H7 (cell line): ENCODE data around the gene NAALAD2. TPM values are rescaled to one million over a fixed set of nuclear protein-coding genes. Genes with fewer than 3 reads are reported as not detected.

Experiments
- total RNA-seq: library from RNA; depleted of rRNA; stranded (reverse); fragments of >200 nt; shearing (Covaris generic); gene quantifications from 2 replicates; pipeline ENCODE4 v1.2.3, GENCODE V29; 2014; rRNA removed

The NAALAD2 gene
- total RNA-seq, 1 experiment from 2014 or later, result 6.7 TPM

Other genes starting within 250 kb of the NAALAD2 start
- gene TRIM49D1, start 212.4 kb upstream of the NAALAD2 start, total RNA-seq, result not detected in 2 replicates
- gene TRIM49D2, start 210.6 kb upstream of the NAALAD2 start, total RNA-seq, result not detected in 2 replicates
- not detected in 2 replicates for gene TRIM64, start 168.6 kb upstream of the NAALAD2 start, total RNA-seq
- gene TRIM49C, start 103.6 kb upstream of the NAALAD2 start, total RNA-seq, result not detected in 2 replicates
- gene UBTFL1, start 48.7 kb upstream of the NAALAD2 start, total RNA-seq, result not detected in 2 replicates
- gene CHORDC1, start 88.4 kb downstream of the NAALAD2 start, total RNA-seq, result 23.7 and 29.1 TPM in 2 replicates